ENCODE data around the gene JUP. TPM values are rescaled to one million over a fixed set of nuclear protein-coding genes. Genes with fewer than 3 reads are reported as not detected.
"Not testable (repeated sequence)": the region's sequence is repeated elsewhere in the genome, so short reads cannot be mapped to it uniquely, and the experiment has no call there.

JUP gene
- polyA plus RNA-seq, 3 donors, result 35.7 to 49.0 (median 36.9) TPM

GRCh38 chr17:41785859-41786226 lies 668 bp downstream of the JUP start:
- no peak overlapping the region for H3K27ac ChIP-seq (ENCODE audit: low read depth, low read length)

GRCh38 chr17:41785091-41785858 lies 1.2 kb downstream of the JUP start:
- WGBS, 3 donors, result 8 to 10% (median 9%) methylated on average over 13 of the region's 13 CpGs
- no peak overlapping the region for H3K27ac ChIP-seq (ENCODE audit: low read depth, low read length)

More at GRCh38 chr17:41785859-41786226, 668 bp downstream of the JUP start:
- 1 to 3% (median 2%) methylated on average over 18 to 22 of the region's 22 CpGs for WGBS, 3 donors

DNA sequence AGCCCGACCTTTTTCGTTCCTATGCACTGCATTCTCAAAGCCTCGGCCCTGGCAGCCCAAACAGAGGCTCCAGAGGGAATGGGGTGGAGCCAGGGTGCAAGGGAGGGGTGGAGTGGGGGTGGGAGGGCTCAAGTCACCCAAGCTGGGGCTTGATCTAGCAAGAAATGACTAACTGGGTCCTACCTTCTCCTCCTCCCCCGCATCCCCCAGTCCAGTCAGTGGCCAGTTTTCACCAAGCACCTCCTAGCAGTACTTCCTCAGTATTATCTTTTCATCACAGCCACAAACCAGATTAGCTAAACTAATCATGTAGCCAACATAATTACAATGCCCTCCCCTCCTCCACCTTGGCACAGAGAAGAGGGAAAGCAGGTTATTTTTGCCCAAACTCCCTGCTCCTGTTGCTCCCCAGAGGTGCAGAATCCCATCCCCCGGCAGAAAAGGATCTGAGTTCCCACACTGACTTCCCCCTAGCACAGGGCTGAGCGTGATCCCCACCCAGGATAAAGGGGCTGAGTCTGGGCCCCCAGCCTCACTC lies 2.2 kb downstream of the JUP start:
- WGBS, 3 donors, result 34 to 42% (median 34%) methylated on average over 6 of the region's 6 CpGs
- H3K27ac ChIP-seq (ENCODE audit: low read depth, low read length), result no peak overlapping the region

GRCh38 chr17:41782142-41782541 lies 4.4 kb downstream of the JUP start:
- H3K27ac ChIP-seq (ENCODE audit: low read depth, low read length), result no peak overlapping the region
- 35 to 52% (median 43%) methylated on average over 4 of the region's 4 CpGs for WGBS, 3 donors

GRCh38 chr17:41781404-41782110 lies 5.0 kb downstream of the JUP start:
- WGBS, 3 donors, result 62 to 80% (median 64%) methylated on average over 13 of the region's 13 CpGs
- H3K27ac ChIP-seq (ENCODE audit: low read depth, low read length), result no peak overlapping the region

DNA sequence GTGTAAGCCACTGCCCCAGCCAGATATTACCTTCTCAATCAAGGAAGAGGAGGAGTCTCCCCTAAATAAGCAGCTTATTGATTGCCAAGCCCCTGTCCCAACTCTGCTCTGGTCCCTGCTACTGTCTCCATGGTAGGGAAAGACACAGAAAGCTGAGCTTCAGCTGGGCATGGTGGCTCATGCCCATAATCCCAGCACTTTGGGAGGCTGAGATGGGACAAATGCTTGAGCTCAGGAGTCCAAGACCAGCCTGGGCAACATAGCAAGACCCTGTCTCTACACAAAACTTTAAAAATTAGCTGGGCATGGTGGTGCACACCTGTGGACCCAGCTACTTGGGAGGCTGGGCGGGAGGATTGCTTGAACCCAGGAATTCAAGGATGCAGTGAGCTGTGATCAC lies 6.6 kb downstream of the JUP start:
- 93 to 100% (median 100%) methylated on average over 1 of the region's 1 CpG for WGBS, 3 donors
- no peak overlapping the region for H3K27ac ChIP-seq (ENCODE audit: low read depth, low read length)

- 13 to 20% (median 17%) methylated on average over 12 of the region's 12 CpGs for WGBS, 3 donors
- no peak overlapping the region for H3K27ac ChIP-seq (ENCODE audit: low read depth, low read length)
Observed at GRCh38 chr17:41777574-41778188, 8.8 kb downstream of the JUP start.

DNA sequence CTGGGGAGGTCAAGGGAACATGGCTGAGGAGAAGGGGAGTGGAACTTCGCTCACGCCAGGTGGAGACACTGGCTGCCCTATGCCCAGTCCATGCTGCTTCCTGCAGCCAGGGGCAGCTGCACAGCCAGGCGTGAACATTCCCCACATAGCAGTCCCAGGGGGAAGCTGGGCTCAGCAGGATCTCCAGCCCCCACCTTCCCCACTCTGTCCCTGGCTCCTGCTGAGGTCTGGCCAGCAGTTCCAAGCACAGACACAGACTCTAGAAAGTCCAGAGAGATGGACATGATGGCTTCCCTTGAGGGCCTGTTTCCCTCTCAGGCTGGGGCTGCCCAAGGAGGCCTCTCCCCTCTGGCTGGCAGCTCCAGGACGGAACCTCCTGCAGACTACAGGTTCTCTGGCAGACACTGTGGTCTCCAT lies 9.3 kb downstream of the JUP start:
- WGBS, 3 donors, result 31 to 48% (median 33%) methylated on average over 4 of the region's 4 CpGs
- no peak overlapping the region for H3K27ac ChIP-seq (ENCODE audit: low read depth, low read length)

DNA sequence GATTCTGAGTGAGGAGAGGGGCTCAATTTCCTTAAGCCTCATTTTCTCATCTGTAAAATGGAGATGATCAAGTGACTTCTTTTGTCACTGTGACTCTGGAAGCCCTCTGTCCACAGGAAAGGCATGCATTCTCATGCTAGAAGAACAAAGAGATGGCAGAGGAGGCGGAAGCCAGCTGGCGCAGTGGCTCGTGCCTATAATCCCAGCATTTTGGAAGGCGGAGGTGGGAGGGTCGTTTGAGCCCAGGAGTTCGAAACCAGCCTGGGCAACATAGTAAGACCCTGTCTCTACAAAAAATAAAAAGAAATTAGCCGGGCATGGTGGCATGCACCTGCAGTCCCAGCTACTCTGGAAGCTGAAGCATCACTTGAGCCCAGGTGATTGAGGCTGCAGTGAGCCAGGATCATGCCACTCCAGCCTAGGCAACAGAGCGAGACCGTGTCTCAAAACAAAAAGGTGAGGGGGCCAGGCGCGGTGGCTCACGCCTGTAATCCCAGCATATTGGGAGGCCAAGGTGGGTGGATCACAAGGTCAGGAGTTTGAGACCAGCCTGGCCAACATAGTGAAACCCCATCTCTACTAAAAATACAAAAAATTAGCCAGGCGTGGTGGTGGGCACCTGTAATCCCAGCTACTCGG lies 10.1 kb downstream of the JUP start:
- 82 to 90% (median 84%) methylated on average over 14 of the region's 14 CpGs for WGBS, 3 donors
- not testable (repeated sequence) for H3K27ac ChIP-seq (ENCODE audit: low read depth, low read length)

- no peak overlapping the region for H3K27ac ChIP-seq (ENCODE audit: low read depth, low read length)
- WGBS, 3 donors, result 76 to 81% (median 81%) methylated on average over 12 of the region's 12 CpGs
Observed at GRCh38 chr17:41775394-41776226, 10.9 kb downstream of the JUP start.

DNA sequence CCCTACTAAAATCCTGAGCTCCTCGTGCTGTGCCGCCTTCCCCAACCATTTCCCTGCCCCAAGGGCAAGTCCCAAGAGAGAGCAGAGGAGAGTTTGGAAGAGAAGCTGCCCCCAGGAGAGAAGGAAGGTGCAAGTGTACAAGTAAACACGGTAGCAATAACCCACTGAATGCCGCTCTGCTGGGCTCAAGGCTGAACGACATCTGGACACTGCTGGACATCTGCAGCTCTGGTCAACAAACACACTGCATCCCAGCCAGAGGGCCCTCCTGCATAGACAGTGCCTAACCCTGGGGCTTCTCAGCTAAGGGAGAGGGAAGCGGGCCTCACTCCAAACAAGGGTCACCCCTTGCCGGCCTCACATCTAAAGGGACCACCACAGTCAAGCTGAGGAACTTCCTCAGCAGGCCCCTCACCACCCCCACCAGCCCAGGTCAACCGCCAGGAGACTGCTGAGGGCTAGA lies 12.7 kb downstream of the JUP start:
- 54 to 65% (median 61%) methylated on average over 7 to 8 of the region's 8 CpGs for WGBS, 3 donors
- H3K27ac ChIP-seq (ENCODE audit: low read depth, low read length), result no peak overlapping the region

- 24 to 55% (median 44%) methylated on average over 12 of the region's 12 CpGs for WGBS, 3 donors
- H3K27ac ChIP-seq (ENCODE audit: low read depth, low read length), result no peak overlapping the region
Observed at GRCh38 chr17:41773190-41773588, 13.3 kb downstream of the JUP start.

- 55 to 90% (median 81%) methylated on average over 19 of the region's 19 CpGs for WGBS, 3 donors
- H3K27ac ChIP-seq (ENCODE audit: low read depth, low read length), result no peak overlapping the region
Observed at GRCh38 chr17:41772586-41773189, 13.8 kb downstream of the JUP start.

GRCh38 chr17:41772218-41772585 lies 14.3 kb downstream of the JUP start:
- WGBS, 3 donors, result 31 to 94% (median 83%) methylated on average over 4 of the region's 4 CpGs

DNA sequence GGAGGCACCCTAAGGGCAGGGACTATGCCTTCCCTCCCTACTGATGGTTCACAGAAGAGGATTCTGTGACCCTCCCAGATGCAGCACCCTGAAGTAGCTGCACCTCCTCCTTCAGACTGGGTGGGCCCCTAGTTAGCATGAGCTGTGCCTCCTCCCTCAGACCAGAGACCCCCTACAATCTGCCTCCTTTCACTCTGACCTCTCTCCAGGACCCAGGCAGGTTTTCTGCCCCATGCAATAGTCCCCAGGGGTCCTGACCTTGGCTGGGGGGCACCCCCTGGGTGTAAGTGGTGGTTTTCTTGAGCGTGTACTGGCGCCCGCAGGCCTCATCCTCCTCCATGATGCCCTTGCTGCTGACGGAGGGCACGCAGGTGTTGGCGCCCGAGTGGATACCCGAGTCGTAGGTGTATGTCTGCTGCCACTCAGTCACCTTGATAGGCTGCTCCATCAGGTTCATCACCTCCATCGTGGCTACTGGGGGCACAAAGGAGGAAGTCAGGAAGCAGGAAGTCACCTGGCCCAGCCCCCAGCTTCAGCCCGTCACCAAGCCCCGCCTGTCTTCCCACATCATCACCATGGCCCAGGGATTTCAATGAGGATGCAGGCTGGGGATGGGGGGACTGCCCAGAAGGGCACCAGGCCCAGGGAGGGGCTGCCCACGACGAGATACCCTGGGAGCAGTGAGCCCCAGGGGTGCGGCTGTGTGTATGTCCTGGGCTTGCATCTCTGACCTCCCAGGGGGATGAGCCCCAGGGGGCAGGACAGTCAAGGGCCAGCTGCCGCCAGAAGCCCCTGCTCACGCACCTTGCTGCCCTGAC lies 14.9 kb downstream of the JUP start:
- 78 to 87% (median 86%) methylated on average over 17 of the region's 17 CpGs for WGBS, 3 donors

More at GRCh38 chr17:41772218-41772585, 14.3 kb downstream of the JUP start:
- H3K27ac ChIP-seq (ENCODE audit: low read depth, low read length), result no peak overlapping the region

GRCh38 chr17:41769985-41770384 lies 16.5 kb downstream of the JUP start:
- 72 to 84% (median 76%) methylated on average over 3 of the region's 3 CpGs for WGBS, 3 donors

More for the DNA sequence above, 14.9 kb downstream of the JUP start:
- H3K27ac ChIP-seq (ENCODE audit: low read depth, low read length), result no peak overlapping the region

More at GRCh38 chr17:41769985-41770384, 16.5 kb downstream of the JUP start:
- no peak overlapping the region for H3K27ac ChIP-seq (ENCODE audit: low read depth, low read length)
